Measurements from ENCODE around the gene EPS15.
A peak's percentile ranks its signal among the peaks of the same experiment; 100 is the strongest.
"Not testable (repeated sequence)": the region's sequence is repeated elsewhere in the genome, so short reads cannot be mapped to it uniquely, and the experiment has no call there.

Gene EPS15

DNA sequence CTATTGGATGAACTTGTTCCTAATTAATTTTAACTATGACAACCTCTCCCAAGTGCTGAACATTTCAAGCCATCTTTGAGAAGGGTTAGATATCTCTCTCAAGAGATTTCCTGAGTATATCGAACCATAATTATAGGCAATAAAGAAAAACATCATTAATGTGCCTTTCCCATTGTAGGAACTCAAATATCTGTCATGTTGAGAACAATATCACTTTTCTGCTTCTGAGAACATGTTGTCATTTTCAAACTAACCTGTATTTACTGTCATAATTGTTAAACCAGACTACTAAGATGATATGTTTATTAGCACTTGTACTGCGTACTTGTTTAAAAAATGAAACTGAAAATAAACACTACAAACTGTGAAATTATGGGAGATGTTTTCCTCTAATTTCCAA is 4.3 kb downstream of the EPS15 start:
- DNase-seq = no peak

DNA sequence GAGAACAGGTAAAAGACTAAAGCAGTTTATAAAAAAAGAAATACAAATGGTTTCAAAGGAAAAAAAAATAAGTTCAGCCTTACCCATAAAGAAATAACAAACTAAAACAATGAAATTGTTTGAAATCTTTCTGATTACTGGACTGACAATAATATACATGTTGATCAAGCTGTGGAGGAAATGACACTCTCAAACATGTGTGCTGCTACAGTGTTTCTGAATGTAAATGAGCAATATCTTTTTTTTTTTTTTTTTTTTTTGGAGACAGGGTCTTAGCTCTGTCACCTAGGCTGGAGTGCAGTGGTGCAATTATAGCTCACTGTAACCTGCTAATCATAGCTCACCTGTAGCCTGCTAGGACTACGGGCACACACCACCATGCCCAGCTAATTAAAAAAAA is 6.5 kb downstream of the EPS15 start:
- DNase-seq = no peak

DNA sequence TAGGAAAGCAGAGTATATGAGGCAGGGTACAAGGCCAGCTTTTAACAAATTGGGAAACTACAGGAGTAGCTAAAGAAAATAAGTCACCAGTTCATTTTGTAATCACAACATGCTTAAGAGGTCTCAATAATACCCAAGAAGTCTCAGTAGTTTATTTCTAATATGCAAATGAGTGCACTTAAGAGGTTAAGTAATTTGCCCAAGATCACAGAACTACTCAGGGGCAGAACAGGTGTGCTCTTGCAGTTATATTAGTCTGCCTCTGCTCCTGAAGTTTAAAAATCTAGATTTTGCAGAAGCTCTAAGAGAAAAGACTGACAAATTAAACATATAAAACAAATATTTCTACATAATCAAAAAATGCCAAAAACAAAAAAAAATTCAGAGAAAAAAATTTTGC is 6.9 kb downstream of the EPS15 start:
- no peak for DNase-seq

DNA sequence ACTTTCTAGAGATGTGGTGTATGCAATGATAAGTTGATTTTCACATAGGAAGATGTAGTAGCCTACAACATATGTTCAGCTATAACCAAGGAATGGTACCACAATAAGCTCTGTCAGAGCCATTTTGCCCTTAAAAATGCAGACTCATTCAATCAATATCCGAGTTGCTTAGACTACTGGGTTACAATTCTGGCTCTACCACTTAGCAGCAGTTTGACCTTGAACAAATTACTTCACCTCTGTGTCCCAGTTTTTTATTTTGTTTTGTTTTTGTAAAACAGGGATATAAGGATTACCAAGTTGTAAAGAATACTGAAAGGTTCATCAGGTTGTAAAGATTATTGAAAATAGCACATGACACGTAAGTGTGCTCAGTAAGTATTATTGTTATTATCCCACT is 9.3 kb downstream of the EPS15 start:
- no peak for DNase-seq

DNA sequence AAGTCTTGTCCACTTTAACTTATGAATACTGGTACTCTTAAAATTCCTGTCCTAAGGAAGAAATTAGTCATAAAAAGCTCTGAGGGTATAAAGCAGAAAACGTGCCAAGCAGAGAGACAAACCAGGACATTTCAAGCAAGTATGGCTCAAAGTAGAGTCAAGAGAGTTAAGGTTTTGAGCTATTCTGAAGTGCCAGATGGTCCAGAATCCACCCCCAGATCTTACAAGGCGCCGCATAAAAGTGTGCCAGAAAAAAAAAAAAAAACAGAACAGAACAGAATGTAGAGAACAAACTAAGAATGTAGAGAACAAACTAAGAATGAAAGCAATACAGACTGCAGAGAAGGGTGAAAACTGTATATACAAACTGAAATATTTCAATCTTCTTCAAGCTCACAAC is 12.5 kb downstream of the EPS15 start:
- DNase-seq = no peak

GRCh38 chr1:51504806-51505525 is 14.1 kb downstream of the EPS15 start:
- DNase-seq = no peak

DNA sequence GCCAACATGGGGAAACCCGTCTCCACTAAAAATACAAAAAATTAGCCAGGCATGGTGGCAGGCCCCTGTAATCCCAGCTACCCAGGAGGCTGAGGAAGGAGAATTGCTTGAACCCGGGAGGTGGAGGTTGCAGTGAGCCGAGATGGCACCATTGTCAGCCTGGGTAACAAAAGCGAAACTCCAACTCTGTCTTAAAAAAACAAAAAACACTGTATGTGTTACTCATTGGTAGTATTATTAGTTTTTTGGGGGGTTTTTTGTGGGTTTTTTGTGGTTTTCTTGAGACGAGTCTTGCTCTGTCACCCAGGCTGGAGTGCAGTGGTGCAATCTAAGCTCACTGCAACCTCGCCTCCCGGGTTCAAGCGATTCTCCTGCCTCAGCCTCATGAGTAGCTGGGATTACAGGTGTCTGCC is 17.8 kb downstream of the EPS15 start:
- not testable (repeated sequence) for DNase-seq

GRCh38 chr1:51499694-51500093 is 19.4 kb downstream of the EPS15 start:
- no peak for DNase-seq

DNA sequence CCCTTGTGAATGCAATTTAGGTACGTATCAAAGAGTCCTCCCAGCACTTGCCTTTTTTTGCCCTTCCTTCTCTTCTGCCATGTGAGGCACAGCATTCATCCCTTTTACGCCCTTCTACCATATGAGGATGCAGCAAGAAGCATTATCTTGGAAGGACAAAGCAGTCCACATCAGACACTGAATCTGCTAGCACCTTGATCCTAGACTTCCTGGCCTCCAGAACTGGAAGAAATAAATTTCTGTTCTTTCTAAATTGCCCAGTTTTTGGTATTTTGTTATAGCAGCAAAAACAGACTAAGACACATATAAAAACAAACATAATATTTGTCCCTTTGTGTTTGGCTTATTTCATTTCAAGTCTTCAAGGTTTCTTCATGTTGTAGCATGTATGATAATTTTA is 20.1 kb downstream of the EPS15 start:
- no peak for DNase-seq

- DNase-seq = no peak
Observed at GRCh38 chr1:51497340-51497739, 21.7 kb downstream of the EPS15 start.

DNA sequence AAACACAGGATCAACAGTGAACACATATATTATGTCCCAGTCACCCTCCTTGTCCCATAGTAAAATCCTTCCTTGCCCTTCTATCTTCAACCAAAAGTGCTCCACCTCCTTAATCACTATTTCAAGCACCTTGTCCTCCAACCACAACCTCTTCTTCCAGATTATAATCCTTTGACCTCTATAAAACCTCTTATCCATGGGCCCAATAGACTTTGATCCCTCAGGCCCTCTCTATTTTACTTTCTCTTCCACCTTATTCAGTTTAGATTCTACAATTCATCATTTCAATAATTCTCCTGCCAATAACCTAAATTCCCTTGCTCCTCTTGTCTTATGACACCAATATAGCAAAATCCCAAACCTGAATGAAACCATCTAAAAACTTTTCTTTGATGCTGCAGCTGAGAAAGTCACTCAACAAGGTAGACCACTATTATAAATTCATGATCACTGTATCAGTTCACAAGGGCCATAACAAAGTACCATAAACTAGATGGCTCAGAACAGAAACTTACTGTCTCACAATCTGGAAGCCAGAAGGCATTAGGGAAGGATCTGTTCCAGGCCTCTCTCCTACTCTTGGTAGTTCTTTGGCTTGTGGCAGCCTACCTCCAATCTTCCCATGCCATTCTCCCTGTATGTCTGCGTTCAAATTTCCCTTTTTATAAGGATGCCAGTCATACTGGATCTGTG is 24.8 kb downstream of the EPS15 start:
- DNase-seq = no peak

DNA sequence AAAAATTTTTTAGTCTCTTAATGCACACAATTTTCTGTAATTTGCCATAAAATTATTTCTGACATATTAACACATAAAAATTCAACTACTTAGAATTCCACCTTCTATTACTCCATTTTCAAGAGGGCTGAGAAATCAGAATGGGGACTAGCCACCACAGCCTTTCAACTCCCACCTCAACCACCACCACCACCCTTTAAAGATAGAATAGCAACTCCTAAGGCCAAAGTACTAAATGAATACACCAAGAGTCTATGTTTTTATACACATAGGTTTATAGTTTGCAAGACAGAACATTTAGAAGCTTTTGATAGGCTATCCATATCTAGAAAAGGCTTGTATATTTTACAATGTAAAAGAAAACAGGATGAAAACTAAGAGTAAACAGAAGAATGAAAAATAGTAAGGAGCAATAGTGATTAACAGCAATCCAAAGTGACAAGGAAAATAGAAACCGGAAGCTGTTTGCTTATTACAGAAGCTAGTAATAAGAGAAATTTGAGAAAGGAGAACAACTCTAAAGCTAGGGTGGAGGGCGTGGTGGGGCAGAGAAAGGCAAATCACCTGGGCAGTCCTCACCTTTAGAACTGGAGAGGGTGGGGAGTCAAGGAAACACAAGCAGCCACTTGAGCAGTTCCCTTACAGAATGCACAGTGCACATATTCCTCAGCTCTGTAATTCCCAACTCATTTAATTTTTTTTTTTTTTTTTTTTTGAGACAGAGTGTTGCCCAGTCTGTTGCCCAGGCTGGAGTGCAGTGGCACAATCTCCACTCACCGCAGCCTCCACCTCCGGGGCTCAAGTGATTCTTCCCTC is 27.7 kb downstream of the EPS15 start:
- peak; percentile 17 for DNase-seq

DNA sequence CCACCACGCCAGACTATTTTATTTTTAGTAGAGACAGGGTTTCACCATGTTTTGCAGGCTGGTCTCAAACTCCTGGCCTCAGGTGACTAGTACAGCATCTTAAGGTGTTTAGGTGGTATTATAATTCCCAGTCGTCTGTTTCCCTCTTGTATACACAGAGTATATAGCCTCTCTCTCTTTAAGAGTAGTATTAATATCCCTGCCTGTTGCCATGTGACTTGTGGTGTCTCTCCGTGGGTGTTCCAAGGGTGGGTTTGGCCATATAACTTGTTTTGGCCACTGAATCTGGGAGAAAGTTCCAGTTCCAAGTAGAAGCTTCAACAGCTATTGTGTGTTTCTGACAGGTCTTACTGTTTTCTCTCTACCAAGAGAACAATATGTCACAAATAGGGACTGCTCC is 29.6 kb downstream of the EPS15 start:
- DNase-seq = no peak

- DNase-seq = no peak
Observed at GRCh38 chr1:51488372-51489050, 30.6 kb downstream of the EPS15 start.

- no peak for DNase-seq
Observed at GRCh38 chr1:51487628-51488027, 31.4 kb downstream of the EPS15 start.

DNA sequence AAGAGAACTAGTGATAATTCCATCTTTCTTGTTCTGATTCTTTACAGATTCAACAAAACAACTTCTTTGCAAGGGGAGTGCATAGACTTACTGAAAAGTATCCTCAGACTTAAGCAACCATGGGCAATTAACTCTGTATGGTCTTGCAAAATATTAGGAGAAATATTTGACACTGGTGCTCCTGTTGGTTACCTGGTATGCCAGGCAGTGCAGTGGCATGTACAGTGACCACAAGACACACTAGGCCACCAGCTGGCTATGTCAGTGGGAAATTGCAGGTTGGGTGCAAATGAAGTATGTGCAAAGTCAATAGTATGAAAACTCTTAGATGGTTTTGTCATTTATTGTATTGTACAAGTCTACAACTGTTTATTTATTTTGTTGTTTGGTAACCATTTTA is 34.5 kb downstream of the EPS15 start:
- DNase-seq = no peak

GRCh38 chr1:51482881-51483280 is 36.2 kb downstream of the EPS15 start:
- no peak for DNase-seq

- not testable (repeated sequence) for DNase-seq
Observed at GRCh38 chr1:51474832-51475620, 44.0 kb downstream of the EPS15 start.

DNA sequence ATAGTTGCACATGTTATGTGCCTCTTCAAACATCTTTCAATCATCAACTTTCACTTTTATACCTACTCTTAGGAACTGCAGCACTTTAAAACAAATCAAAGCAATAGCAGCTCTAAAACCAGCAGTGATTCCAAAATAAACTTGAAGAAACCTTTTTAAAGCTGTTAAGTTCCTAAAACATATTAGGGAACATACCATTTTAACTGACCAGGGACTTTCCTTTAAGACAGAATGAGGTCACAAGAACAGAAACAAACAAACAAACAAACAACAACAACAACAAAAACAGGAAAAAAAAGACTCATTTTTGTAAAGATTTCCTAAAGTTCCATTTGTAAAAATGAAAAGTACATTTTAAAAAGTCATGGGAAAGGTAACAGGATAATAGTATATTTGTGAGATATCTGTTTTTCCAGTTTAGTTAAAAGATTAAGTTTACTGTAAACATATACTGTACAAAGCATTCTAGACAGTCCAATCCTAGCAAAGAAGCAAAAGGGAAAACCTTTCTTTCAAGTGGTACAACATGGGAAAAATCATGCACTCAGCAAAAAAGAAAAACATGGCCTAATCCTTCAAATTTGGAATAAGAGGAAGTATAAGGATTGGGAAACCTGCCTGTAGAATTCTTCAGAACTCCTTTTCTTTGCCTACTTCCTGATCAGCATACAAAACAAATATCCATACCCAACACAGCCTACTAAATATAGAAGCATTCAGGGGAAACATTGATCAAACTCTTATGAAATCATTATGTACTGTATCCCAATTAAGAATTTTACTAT is 45.5 kb downstream of the EPS15 start:
- no peak for DNase-seq

GRCh38 chr1:51472359-51472758 is 46.7 kb downstream of the EPS15 start:
- no peak for DNase-seq

- DNase-seq = no peak
Observed at GRCh38 chr1:51469518-51469917, 49.5 kb downstream of the EPS15 start.

DNA sequence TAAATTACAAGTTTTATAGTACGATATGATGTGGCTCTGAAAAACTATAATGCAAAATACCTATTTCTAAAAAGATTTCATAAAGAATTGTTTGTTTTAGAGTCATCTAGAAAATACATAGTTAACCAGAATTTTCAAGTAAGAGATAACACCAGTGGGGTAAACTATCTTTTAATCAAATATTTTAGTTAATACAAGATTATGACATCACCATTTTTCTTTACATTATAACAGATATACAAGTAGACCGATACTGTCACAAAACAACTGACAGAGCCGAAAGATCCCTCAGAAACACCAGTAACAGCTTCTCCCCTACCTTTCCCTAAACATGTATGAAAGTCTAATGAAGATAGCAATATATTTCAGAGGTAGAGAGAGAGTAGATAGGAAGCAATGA is 54.2 kb downstream of the EPS15 start:
- DNase-seq = no peak

Measured in NCI-H748 treated with DMSO at 0.1 percent for 48 hours (cell line).